ENCODE measurements around the gene PPARG.
A peak's percentile ranks its signal among the peaks of the same experiment; 100 is the strongest.
"Not testable (repeated sequence)": the region's sequence is repeated elsewhere in the genome, so short reads cannot be mapped to it uniquely, and the experiment has no call there.

PPARG gene

DNA sequence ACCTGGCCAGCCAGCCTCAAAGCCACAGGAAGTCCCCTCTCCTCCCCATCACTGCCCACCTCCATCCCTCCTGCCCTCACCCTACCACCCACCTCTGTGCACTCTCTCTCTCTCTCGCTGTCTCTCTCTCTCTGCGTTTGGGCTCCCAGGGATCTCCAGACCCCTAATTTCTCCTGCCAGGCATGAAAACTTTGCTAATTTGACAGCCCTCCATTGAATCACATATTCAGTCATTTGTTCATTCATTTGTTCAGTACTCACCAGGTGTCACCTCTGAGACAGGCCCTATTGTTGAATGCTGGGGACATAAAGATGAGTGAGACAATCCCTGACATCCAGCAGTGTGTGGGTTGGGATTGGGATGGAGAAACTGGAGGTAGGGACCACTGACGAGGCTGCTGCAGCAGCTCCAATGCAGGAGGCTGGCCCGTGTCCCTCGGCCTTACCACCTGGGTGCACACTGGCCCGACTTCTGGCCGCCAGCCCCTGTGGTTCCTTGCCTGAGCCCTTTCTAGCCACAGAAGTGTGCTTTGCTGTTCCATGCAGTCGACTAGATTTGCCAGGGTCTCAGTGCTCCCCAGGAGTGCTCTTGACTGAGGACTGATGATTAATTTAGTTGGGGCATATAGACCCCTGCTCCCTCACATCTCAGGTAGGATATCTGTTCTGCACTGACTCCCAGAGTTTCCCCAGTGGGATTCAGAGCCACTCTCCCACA, 156.8 kb downstream of the PPARG start:
- DNase-seq: no peak

DNA sequence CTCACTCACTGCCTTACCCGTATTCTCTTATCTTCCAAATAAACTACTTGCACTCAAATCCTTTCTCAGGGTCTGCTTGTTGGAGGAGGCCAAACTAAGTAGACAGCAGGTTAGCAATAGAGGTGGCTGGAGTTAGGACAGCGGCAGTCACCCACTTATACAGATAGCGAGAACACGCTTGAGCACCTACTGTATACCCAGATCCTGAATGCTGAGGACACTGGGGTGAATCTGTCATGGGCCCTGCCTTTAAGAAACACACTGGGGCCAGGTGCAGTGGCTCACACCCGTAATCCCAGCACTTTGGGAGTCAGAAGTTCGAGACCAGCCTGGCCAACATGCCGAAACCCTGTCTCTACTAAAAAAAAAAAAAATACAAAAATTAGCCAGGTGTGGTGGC, 157.4 kb downstream of the PPARG start:
- no peak for DNase-seq

DNA sequence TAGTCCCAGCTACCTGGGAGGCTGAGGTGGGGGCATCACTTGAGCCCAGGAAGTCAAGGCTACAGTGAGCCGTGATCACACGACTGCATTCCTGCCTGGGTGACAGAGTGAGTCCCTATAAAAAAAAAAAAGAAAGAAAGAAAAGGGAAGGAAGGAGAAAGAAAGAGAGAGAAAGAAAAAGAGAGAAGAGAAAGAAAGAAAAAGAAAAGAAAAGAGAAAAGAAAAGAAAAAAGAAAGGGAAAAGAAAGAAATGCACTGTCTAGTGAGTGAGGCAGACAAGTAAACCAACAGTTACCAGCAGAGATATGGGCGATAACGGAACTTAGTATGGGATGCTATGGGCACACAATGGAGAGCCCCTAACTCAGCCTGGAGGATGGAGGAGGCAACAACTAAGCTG, 158.2 kb downstream of the PPARG start:
- no peak for DNase-seq

DNA sequence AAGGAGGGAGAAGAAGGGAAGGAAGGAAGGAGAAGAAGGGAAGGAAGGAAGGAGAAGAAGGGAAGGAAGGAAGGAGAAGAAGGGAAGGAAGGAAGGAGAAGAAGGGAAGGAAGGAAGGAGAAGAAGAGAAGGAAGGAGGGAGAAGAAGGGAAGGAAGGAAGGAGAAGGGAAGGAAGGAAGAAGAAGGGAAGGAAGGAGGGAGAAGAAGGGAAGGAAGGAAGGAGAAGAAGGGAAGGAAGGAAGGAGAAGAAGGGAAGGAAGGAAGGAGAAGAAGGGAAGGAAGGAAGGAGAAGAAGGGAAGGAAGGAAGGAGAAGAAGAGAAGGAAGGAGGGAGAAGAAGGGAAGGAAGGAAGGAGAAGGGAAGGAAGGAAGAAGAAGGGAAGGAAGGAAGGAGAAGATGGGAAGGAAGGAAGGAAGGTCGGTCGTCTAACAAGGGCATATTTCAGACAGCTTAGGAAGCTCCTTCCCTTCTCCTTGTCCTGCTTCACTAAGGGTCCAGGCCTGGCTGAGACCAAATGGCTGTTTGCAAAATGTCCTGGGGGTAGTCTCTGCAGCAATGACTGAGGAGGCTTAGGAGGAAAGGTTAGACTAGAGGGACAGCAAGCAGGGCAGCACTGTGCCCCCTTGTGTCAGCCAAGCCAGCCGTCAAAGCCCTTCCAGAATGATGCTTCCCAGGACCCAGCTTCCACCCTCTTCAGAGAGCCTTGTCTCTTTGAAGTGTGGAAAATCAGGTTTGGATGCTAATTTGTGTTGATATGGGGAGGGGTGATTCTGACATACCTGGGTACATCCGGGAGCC, 159.7 kb downstream of the PPARG start:
- DNase-seq: not testable (repeated sequence)

DNA sequence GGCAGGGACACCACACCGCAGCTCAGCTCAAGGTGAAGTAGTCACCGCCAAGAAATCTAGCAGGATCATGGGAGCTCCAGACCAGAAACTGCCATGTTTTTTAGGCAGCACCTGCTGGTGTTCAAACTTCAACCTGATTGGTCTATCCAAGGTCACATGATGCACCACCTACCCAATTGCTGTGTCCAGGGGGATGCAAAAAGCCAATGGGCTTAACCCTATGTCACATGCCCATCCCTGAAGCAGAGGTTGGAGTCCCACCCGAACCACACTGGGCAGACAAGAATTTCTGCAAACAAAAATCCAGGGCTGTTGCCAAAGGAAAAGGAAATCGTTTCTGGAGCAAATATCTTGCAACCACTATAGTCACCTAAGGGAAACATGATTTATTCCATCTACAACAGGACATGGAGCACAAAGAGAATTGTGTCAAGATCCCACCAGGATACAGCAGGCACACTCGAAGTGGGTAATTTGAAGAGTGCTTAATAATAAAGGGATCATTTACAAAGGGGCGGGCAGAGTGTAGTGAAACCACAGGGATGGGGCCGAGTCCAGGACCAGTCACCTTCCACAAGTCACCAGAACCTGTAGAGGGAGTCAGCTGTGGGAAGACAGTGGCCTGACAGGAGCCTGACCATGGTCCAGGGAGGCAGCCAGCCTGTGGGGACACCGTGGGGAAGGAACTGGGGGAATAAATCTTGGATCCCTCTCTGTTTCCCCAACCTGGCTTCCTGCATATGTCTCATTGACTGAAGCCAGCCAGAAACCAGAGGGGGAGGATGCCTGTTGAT, 161.2 kb downstream of the PPARG start:
- no peak for DNase-seq

DNA sequence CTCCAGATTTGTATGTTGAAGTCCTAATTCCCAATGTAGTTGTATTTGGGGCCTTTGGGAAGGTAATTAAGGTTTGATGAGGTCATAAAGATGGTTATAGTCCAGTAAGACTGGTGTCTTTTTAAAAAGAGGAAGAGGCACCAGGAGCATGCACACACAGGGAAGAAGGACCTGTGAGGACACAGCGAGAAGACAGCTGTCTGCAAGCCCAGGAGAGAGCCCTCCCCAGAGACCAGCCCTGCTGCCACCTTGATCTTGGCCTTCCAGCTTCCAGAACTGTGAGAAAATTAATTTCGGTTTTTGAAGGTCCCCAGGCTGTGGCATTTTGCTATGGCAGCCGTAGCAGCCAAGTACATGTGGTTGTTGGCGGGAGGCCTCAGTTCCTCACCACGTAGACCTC, 162.6 kb downstream of the PPARG start:
- no peak for DNase-seq

DNA sequence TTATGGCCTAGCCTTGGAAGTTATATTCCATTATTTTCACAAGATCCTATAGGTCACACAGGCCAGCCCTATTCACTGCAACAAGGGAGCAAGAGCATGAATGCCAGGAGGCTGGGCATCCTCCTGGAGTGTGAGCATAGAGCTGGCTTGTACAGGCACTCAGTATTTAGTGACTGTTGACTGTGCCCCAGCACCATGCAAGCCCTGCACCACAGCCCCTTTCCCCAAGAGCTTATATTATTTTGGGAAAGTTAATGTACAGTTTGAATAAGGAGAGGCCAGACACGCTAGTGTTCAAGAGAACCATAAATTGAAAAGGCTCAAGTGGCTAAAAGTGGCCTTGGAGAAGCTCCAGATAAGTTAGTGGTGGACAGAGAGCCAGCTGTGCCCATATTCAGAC, 163.1 kb downstream of the PPARG start:
- no peak for DNase-seq

DNA sequence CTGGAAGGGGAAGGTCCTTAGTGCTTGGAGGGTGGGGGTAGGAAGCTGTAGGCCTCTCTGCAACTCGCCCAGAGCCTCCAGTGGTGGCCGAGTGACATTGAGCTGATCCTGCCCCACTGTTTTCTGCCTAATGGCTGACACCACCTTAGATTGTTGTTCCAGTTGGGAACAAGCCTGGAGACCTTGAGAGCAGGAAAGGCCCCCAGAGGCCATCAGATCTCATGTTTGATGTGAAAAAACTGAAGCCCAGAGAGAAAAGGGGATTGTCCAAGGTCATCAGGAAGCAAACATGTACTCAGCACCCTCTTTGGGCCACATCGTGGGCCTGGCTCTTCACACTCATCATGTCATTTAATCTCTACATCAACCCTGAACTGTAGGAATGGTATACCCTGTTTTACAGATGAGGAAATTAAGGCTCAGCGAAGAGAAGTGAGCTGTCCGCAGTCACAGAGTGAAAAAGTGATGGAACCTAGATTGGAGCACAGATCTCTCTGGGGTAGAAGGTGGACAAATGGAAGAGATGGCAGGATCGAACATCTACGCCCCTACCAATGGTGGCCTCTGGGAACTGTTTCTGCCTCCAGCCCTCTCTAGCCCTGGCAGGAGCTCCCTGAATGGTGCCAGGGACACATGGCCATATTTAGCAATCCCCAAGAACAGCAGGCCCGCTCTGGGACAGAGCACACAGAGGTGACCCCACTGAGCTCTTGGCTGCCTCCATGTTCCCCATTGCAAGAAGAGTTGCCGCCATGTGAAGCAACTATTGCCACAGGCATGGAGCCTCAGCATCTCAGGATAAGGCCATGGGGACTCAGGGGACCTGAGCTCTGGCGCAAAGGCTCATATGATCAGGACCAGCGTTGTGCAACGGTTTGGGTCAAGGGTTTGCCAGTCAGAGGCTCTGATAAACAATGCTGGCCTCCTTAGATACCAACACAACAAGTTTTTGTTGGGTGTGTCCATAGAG, 163.8 kb downstream of the PPARG start:
- DNase-seq: no peak

DNA sequence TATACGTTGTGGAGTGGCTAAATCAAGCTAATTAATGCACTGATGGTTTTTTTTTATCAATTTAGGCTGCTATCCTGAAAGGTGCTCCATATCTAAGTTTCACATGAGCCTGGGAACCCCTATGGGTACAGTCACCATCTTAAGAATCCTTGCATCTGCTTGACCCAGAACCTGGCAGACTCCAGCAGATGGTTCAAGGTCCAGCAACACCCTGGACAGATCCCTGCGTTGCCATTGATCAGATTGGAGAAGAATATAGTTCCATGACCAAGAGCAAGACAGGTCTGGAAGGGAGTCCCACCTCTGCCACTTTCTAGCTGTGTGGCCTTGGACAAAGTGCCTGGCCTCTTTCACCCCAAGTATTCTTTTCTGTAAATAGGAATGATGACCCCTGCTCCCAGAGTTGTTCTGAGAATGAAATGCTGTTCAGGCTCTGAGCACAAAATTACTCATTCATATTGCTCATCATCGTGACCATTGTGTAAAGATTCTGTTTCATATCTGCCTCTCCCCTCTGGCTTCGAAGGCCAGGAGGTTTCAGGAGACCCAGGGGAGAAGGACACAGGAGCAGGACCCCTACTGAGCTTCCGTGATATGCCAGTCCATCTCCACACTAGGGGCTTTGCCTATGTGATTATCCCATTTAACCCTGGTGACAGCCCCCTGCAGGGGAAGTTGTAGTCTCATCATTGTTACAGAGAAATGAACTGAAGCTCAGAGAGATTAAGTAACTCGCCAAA, 165.4 kb downstream of the PPARG start:
- no peak for DNase-seq

DNA sequence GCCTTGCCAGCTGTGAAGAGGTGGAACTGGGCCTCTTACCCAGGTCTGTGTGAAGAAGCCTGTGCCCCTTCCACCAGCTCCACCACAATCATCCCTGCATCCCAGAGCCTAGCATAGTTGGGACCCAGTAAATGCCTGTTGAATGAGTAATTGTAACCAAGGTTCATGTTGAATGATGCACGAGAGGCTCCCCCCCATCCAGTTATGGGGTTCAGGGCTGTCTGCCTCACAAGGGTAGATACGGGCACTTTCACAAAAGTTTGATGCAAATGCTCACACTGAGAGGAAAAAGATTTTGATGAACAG, 165.9 kb downstream of the PPARG start:
- DNase-seq: no peak

DNA sequence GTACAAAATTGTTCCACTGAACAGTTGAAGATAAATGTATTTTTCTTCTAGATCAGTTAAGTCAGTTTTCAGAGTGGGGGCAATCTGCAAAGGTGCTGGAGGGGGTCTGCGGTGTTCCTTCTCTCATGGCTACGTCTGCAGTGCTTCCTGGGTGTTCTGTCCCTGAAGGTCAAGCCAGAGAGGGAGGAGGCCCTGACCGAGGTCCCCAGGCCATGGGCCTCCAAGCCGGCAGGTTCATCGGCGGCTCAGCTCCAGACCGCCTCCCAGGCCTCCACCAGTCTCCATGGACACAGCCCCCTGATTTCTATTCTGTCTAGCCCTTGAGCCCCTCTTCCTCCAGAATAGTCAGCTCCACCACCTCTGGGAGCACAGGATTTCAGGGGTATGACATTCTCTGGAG, 166.9 kb downstream of the PPARG start:
- no peak for DNase-seq

DNA sequence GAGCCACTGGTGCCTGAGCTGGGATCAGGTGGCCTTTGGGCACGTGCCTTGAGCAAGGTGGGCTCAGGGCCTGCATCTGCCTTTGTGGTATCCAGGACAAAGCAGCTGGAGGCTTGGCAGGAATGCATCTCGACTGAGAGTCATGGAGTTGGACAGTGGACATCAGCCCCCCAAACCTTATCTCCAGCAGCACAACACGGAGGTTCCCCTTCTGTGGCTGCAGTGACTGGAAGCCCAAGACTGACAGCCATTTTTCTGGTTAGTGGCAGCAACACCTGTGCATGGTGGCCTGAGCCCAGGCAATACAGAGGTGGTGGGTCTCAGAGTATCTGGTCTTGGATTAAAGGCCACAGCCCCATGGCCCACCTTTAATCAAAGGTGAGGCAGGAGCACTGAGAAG, 167.6 kb downstream of the PPARG start:
- DNase-seq: no peak

DNA sequence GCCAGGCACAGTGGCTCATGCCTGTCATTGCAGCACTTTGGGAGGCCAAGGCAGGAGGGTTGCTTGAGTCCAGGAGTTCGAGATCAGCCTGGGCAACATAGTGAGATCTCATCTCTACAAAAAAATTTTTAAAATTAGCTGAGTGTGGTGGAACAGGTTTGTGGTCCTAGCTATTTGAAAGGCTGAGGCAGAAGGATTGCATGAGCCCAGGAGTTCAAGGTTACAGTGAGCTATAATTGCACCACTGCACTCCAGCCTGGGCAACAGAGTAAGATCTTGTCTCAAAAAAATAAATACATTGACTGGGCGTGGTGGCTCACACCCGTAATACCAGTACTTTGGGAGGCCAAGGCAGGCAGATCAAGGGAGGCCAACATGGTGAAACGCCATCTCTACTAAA, 168.5 kb downstream of the PPARG start:
- not testable (repeated sequence) for DNase-seq

DNA sequence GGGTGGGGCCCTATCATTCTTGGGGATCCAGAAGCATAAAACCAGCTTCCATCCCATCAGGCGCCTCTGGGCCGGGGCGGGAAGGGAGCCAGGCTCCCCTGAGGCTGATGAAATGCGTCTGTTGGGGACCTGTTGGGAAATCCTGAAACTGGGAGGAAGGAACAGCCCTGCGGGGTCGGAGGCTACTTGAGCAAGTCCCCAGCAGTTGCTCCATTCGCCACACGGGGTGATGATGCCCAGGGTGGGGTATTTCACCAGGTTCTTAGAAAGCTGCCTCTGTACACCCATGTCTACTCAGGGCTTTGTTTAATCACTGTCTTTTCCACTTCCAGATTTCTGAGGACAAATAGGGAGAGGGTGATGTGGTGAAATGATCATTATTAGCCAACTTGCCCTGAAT, 170.0 kb downstream of the PPARG start:
- DNase-seq: peak; percentile 73

DNA sequence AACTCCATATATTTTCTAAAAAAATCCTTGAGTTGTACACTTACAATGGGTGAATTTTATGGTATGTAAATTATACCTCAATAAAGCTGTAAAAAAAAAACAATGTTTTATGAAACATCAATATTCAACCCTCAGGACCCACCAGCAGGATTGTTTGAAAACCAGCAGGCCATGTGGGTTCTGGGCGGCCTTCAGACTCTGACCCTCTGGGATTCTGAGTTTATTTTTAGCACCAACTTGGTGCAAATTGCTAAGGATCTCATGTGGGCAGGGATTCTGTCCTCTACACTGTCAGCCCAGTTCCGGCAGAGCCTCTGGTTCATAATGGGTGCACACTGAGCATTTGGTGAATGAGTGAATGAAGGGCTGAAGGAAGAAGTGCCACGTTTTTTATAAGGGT, 171.3 kb downstream of the PPARG start:
- no peak for DNase-seq

DNA sequence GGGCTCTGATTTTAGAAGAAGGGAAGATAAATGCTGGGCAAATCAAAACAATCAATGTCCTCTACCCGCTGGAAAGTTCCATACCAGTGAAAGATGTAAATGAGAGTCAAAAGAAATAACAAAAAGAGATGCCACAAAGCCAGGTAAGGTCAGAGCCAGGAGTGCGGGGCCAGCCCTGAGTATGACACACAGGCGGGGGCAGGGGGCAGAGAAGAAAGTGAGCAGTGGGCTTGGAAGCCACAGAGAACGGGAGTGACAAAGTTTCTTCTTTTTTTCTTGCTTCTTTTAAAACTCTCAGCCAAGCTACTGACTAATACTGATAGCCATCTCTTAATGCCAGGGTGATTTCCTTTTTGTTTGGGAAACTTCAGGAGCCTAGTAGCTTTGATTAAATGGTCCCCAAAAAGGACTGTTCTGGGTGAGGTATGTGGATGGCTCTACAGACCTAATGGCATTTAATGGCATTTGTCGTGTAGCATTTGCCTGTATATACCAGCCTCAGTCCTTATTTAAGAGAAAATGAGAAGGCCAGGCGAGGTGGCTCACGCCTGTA, 172.3 kb downstream of the PPARG start:
- no peak for DNase-seq

DNA sequence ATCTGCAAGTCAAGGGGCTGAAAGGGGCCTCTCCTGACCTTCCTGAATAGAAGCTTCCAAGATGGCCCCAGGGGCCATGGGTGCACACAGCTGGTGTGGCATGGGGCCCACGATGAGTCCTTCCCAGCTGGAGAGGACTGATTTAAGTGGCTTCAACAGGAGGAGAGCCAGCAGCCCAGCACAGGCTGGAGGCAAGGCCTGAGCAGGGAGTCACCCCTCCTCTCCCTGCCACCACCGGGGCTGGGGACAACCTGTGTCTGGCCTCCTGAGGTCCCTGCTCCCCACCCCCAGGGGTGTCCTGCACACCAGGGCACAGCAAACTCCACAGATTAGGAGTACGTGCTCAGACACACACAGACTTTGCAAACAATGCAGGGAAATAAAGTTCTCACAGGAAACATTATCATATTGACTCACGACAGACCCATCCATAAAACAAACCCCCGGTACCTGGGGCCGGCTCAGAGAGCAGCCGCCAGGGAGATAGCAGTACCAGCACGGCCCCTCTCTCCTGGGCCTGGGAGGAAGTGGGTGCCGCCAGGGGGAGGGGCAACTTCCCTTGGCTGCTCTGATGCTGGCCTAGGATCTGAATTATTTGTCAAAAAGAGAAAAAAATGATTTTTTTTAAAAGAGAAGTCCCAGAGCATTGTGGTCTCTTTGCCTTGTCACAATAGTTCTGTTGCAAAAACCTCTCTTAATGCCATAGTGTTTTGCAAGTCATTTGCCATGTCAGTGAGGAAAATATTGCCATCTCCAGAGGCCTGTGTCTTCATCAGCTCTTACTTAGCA, 173.5 kb downstream of the PPARG start:
- peak; percentile 57 for DNase-seq

DNA sequence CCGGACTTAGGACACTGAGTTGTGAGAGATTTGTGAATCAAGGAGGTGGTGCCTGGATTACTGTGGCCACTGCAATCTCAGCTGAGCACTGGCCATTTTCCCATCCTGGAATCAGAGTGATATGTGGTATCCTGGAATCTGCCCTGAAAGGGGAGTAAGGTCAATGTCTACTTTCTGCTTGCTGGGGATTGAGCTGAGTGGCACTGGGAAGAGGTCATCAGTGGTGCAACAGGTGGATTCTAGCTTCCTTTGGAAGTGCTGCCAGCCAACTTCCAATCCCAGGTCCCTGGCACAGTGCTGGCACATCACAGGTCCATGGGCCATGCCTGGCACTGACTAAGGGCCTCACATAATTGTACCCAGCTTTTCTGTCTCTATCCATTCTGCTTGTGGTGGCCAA, 174.8 kb downstream of the PPARG start:
- DNase-seq: no peak

DNA sequence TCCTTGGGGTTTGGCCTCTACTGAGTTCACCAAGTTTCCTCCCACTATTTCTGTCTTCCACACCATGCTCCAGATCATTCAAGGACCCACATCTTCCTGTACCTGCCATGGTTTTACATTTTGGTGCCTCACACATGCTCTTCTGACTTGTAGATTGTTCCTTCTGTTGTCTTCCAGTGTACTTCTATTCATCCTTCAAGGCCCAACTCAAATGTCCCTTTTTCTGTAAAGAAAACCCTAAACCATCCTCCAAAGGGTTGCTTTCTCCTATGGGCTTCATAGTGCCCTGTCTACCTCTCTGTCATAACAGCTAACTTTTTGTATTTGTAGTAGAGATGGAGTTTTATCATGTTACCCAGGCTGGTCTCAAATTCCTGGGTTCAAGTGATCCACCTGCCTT, 175.3 kb downstream of the PPARG start:
- no peak for DNase-seq

DNA sequence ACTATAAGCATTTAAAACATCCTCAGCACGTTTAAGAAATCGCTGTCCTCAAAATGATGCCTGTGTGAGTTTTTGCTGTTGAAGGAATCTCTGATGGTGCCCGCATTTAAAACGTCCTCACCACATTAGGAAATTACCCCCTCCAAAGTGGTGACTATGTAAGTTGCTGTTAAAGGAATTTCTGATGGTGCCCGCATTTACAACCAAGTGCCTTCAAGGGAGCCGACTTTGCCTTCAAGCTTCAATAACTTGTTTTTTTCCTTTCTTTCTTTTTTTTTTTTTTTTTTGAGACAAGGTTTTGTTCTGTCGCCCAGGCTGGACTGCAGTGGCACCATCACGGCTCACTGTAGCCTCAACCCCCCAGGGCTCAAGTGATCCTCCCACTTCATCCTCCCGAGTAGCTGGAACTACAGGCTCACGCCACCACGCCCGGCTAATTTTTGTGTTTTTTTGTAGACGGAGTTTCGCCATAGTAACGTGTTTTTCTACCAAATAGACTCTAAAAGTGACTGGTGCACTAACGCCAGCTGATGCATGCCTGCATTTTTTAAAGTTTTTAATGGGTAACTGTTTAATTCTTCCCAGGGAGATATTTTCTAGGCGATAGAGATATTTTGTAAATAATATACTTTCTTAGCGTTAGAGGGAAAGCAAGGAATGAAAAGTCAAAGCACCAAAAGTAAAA, 176.4 kb downstream of the PPARG start:
- DNase-seq: no peak
